Retinal pigment epithelial cell (primary cell): ENCODE data around the gene ATP5PO.

Experiments
- DNase-seq: peaks from one replicate; pipeline ENCODE4 v3.0.0-alpha.2; 2010; ENCODE audit warnings: low read depth
- H3K4me3 ChIP-seq: 2 replicates; pipeline ENCODE4 v1.5.1; 2011; ENCODE audit warnings: mild to moderate bottlenecking, low read length, control low read depth, moderate library complexity
- TF ChIP-seq, protein P1 (sequence below): conservative IDR thresholded peaks from 2 replicates; pipeline ENCODE4 v1.5.1; 2011; ENCODE audit warnings: low read depth, low read length, control low read depth, inconsistent platforms

Gene ATP5PO

DNA sequence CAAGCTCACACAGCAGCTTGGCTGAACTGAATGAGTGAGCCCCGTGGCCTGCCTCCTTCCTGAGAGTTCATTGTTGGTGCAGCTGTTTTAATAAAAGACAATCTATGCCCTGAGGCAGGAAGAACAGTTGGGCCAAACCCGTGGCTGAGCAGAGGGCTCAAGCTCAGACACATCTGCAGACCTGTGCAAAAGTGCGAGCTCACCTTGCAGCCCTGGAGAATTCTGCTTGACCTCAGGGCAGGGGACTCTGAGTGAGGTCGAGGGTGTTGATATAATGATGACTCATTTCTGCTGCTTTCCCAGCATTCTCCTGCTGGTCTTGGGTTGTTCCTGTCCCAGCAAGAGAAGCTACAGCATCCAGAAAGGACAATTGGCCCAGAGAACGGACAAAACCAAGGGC is 61.0 kb downstream of the ATP5PO start:
- no peak overlapping the region for H3K4me3 ChIP-seq
- TF ChIP-seq, protein P1, sequence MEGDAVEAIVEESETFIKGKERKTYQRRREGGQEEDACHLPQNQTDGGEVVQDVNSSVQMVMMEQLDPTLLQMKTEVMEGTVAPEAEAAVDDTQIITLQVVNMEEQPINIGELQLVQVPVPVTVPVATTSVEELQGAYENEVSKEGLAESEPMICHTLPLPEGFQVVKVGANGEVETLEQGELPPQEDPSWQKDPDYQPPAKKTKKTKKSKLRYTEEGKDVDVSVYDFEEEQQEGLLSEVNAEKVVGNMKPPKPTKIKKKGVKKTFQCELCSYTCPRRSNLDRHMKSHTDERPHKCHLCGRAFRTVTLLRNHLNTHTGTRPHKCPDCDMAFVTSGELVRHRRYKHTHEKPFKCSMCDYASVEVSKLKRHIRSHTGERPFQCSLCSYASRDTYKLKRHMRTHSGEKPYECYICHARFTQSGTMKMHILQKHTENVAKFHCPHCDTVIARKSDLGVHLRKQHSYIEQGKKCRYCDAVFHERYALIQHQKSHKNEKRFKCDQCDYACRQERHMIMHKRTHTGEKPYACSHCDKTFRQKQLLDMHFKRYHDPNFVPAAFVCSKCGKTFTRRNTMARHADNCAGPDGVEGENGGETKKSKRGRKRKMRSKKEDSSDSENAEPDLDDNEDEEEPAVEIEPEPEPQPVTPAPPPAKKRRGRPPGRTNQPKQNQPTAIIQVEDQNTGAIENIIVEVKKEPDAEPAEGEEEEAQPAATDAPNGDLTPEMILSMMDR = no peak
- no peak for DNase-seq
